ENCODE data around the gene APEH. TPM values are rescaled to one million over a fixed set of nuclear protein-coding genes. Genes with fewer than 3 reads are reported as not detected.

Gene APEH
- polyA plus RNA-seq, 3 donors: 66.1 to 105 (median 92.6) TPM

DNA sequence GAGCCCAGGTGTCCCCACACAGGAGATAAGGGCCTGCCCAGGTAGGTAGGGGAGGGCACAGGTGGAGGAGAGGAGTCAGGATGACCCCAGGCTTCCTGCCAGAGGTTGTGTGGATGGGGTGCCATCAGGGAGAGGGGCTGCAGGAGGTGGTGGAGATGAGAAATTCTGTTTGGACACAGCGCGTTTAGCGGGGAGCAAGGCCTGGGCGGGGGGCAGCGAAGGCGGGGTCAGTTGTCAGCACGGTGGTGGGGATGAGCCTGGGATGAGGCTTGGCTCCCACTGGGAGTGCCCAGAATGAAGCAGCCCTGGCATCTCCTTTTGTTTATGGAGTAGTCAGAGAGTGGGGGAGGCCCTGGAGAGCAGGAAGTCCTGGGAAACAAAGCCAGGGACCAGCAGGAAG is 29.8 kb downstream of the APEH start:
- Mint-ChIP-seq H3K4me3 (no peak overlapping the region), H3K27me3 (ENCODE audit: low read depth in 3 of 3) (peaks cover 0 to 2% (median 0%) of the 10 kb centered on the region in 3 donors), H3K4me1 (no peaks in the 10 kb centered on the region), H3K36me3 (peaks cover 60 to 85% of the 10 kb centered on the region in 2 donors), H3K27ac (peak overlapping the region in 2 of 7 donors; percentile 44 to 64), H3K9me3 (no peaks in the 10 kb centered on the region)
- no peak overlapping the region for H3K4me2 ChIP-seq (replicated peaks; ENCODE audit: extremely low read depth, low read length, poor library complexity, severe bottlenecking)
- no peaks in the 10 kb centered on the region for H3K9me3 ChIP-seq (replicated peaks in 1 of 2; ENCODE audit: control insufficient read depth in 1 of 2, insufficient read depth in 1 of 2, low read length in 2 of 2)
- intact Hi-C loops (cut with micrococcal nuclease): loop anchor here (5.0 kb wide), 1 partner anchor 133 kb away; no protein-coding TSS in a partner anchor
- H3K36me3 ChIP-seq (replicated peaks in 1 of 2; ENCODE audit: control insufficient read depth in 1 of 2, insufficient read depth in 2 of 2, low read length in 2 of 2): peaks cover 69 to 85% of the 10 kb centered on the region in 2 donors
- H3K79me2 ChIP-seq (ENCODE audit: insufficient read depth, low read length): no peaks in the 10 kb centered on the region
- no peak overlapping the region for H3K4me3 ChIP-seq (replicated peaks in 1 of 3; ENCODE audit: low read depth in 2 of 3, low read length in 3 of 3)
- H3K27me3 ChIP-seq (ENCODE audit: control insufficient read depth in 2 of 2, insufficient read depth in 2 of 2, low read length in 2 of 2): no peaks in the 10 kb centered on the region
- no peaks in the 10 kb centered on the region for H3K4me1 ChIP-seq (ENCODE audit: control insufficient read depth in 1 of 2, insufficient read depth in 2 of 2, low read length in 2 of 2)
- H3K9ac ChIP-seq (ENCODE audit: insufficient read depth, low read length, poor library complexity, severe bottlenecking): no peak overlapping the region
- no peak overlapping the region for H2AFZ ChIP-seq (ENCODE audit: insufficient read depth, low read depth, low read length, poor library complexity, severe bottlenecking)
- peaks cover 6% of the 10 kb centered on the region for H4K20me1 ChIP-seq (ENCODE audit: insufficient read depth, low read length)
- TF ChIP-seq, protein P1, sequence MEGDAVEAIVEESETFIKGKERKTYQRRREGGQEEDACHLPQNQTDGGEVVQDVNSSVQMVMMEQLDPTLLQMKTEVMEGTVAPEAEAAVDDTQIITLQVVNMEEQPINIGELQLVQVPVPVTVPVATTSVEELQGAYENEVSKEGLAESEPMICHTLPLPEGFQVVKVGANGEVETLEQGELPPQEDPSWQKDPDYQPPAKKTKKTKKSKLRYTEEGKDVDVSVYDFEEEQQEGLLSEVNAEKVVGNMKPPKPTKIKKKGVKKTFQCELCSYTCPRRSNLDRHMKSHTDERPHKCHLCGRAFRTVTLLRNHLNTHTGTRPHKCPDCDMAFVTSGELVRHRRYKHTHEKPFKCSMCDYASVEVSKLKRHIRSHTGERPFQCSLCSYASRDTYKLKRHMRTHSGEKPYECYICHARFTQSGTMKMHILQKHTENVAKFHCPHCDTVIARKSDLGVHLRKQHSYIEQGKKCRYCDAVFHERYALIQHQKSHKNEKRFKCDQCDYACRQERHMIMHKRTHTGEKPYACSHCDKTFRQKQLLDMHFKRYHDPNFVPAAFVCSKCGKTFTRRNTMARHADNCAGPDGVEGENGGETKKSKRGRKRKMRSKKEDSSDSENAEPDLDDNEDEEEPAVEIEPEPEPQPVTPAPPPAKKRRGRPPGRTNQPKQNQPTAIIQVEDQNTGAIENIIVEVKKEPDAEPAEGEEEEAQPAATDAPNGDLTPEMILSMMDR (IDR thresholded peaks at IDR 0.05): no peak
- DNase-seq: no peak
- WGBS (ENCODE audit: insufficient coverage): 100% methylated on average over 7 of the region's 7 CpGs
- H3K27ac ChIP-seq (ENCODE audit: low read depth in 1 of 2, low read length in 2 of 2): no peak overlapping the region

DNA sequence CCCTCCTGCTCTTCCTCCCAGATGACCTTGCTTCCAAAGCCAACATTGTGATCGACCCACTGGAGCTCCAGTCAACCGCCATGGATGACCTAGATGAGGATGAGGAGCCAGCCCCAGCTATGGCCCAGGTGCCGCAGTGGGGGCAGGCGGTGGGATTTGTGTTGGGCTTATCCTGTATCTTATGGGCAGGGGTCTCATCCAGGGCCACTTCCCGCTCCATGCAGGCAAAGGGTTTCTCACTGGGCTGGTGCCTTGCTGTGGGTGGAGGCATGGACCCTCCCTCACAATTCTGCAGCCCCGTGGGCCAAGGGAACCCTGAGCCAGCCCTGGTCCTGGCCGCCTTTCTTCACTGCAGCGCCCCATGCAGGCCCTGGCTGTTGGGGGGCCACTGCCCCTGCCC is 30.5 kb downstream of the APEH start:
- 94% methylated on average over 2 of the region's 8 CpGs for WGBS (ENCODE audit: insufficient coverage)
- no peaks in the 10 kb centered on the region for H3K27me3 ChIP-seq (ENCODE audit: control insufficient read depth in 2 of 2, insufficient read depth in 2 of 2, low read length in 2 of 2)
- H2AFZ ChIP-seq (ENCODE audit: insufficient read depth, low read depth, low read length, poor library complexity, severe bottlenecking): no peak overlapping the region
- DNase-seq: no peak
- TF ChIP-seq, protein P1 (IDR thresholded peaks at IDR 0.05): no peak
- peaks cover 65 to 78% of the 10 kb centered on the region in 2 donors for H3K36me3 ChIP-seq (replicated peaks in 1 of 2; ENCODE audit: control insufficient read depth in 1 of 2, insufficient read depth in 2 of 2, low read length in 2 of 2)
- H3K4me2 ChIP-seq (replicated peaks; ENCODE audit: extremely low read depth, low read length, poor library complexity, severe bottlenecking): no peak overlapping the region
- no peaks in the 10 kb centered on the region for H3K9me3 Mint-ChIP-seq
- H3K79me2 ChIP-seq (ENCODE audit: insufficient read depth, low read length): no peaks in the 10 kb centered on the region
- no peaks in the 10 kb centered on the region for H3K4me1 ChIP-seq (ENCODE audit: control insufficient read depth in 1 of 2, insufficient read depth in 2 of 2, low read length in 2 of 2)
- no peak overlapping the region for H3K4me3 Mint-ChIP-seq
- no peak overlapping the region for H3K4me3 ChIP-seq (replicated peaks in 1 of 3; ENCODE audit: low read depth in 2 of 3, low read length in 3 of 3)
- intact Hi-C loops (cut with micrococcal nuclease): loop anchor here (5.0 kb wide), 1 partner anchor 133 kb away; no protein-coding TSS in a partner anchor
- no peaks in the 10 kb centered on the region for H3K9me3 ChIP-seq (replicated peaks in 1 of 2; ENCODE audit: control insufficient read depth in 1 of 2, insufficient read depth in 1 of 2, low read length in 2 of 2)
- H3K36me3 Mint-ChIP-seq: peaks cover 58 to 84% of the 10 kb centered on the region in 2 donors
- H3K27me3 Mint-ChIP-seq (ENCODE audit: low read depth in 3 of 3): peaks cover 0 to 2% (median 0%) of the 10 kb centered on the region in 3 donors
- no peak overlapping the region for H3K27ac ChIP-seq (ENCODE audit: low read depth in 1 of 2, low read length in 2 of 2)
- no peaks in the 10 kb centered on the region for H3K4me1 Mint-ChIP-seq
- peak overlapping the region in 1 of 7 donors; percentile 14 for H3K27ac Mint-ChIP-seq
- peaks cover 6% of the 10 kb centered on the region for H4K20me1 ChIP-seq (ENCODE audit: insufficient read depth, low read length)
- no peak overlapping the region for H3K9ac ChIP-seq (ENCODE audit: insufficient read depth, low read length, poor library complexity, severe bottlenecking)

All from CD14-positive monocyte (primary cell).